HG02759 (cell line): Measurements from ENCODE around the gene ACKR3.

Source experiments
- ATAC-seq: cut with Tn5 transposase; IDR thresholded peaks from one replicate; pipeline ENCODE4 v1.9.1; 2021; ENCODE audit warnings: mild to moderate bottlenecking, moderate library complexity; ENCODE audit not compliant: unreplicated experiment

The ACKR3 gene

DNA sequence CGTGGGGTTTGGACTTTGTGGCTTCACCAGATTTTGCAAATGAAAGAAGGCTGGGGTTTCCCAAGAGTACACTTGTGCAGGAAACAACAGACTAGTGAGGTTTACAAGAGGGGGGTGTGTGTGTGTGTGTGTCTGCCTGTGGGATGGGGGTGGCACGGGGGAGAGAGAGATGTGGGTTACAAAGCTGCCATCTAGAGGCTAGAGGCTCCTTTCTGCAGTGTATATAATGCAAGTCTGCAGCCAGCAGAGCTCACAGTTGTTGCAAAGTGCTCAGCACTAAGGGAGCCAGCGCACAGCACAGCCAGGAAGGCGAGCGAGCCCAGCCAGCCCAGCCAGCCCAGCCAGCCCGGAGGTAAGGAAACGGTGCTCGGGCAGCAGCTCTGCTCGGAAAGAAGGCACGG is at the start of gene ACKR3:
Gene ACKR3 (plus strand): TSS at position 253 of the 401 bp plus-strand sequence. CDS start 10,641 bp downstream, outside the sequence.
- peak; percentile 68 for ATAC-seq

DNA sequence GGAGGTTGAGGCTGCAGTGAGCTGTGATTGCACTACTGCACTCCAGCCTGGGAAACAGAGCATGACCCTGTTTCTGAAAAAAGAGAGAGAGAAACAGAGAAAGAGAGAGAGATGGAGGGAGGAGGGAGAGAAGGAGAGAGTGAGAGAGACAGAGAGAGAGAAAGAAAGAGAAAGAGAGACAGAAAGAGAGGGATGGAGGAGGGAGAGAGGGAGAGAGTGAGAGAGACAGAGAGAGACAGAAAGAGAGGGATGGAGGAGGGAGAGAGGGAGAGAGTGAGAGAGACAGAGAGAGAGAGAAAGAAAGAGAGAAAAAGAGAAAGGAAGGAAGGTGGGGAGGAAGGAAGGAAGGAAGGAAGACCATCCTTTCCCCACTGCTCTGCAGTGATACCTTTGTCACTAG is 48.1 kb upstream of the ACKR3 start:
- ATAC-seq: no peak

DNA sequence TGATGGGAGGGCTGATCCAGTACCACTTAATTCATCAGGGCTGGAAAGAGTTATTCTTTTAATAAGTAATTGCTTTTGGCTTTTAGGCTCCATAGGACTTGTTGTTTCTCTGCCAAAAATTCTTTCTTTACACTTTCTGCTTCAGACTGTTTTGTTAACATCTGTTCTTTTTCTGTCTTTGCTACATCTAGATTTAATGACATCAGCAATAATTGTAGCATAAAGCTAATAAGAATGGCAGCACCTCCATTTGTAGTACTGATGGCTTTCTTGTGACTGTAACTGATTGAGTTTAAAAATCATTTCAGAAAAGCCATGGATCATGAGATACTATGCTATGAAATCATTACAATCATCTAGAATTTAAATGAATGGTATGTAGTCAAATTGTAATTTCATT is 46.4 kb upstream of the ACKR3 start:
- no peak for ATAC-seq

DNA sequence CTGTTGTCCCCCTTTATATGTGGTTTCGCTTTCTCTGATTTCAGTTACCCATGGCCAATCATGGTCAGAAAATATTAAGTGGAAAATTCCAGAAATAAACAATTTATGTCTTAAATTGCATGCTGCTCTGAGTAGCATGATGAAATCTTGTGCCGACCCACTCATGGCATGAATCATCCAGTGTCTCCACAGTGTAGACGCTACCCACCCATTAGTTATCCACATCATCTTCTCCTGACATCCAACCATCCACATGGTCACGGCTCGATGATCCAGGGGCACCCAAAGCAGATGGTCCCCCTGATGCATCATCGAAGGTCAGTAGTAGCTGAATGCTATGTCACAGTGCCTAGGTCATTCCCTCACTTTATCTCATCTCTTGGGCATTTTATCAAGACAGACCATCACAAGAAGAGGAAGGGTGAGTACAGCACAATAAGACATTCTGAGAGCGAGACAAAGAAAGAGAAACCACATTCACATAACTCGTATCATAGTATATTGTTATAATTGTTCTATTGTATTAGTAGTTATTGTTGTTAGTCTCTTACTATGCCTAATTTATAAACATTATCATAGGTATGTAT is 44.1 kb upstream of the ACKR3 start:
- no peak for ATAC-seq

DNA sequence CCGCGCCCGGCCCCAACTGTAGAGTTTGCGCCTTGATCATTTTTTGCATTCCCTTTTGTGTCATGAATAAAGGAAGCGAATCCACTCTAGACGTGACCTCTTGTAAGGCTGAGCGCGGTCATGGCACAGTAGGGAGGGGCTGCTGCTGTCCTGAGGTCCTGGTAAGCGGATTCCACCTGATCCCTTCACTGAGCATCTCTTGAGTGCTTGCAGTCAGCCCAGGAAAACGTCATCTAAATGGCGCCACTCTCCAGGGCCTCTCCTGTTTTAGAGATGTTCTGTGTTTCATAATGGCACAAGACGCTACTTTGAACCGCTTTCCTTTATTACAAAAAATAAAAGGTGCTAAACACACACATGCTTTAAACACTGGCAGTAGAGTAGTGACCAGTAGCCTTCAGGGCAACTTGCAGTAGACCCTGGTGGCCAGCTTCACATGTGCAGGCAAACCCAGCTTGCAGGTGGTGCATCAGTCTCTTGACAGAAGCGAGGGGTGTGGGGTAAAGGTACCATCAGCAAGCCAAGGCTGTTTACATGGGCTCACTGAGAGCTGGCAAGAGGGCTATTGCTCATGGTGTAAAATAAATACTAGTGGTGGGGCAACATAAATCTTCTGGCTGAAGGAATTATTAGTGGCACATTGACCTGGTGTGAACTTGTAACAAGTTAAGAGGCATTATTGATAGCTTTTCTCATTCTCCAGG is 43.0 kb upstream of the ACKR3 start:
- no peak for ATAC-seq

DNA sequence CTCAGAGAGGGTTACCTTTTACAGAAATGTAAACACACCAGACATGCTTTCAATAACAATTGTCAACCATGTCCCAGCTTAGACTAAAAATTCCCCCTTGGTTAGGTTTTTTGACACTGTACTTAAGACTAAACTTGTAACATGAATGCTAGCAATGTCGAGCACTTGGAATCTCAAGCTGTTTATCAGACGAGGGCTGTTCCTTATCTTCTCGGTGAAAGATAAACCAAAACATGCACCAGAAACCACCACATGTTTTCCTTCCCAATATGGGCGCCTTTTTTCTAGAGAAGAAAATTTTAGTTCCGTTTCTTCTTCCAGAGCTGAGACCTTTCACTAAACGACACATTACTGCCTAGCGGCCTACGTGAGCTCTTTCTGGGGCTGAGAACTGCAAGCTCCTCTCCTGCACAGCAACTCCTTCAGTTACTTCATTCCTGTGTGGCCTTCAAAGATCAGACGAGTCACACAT is 42.4 kb upstream of the ACKR3 start:
- ATAC-seq: no peak

DNA sequence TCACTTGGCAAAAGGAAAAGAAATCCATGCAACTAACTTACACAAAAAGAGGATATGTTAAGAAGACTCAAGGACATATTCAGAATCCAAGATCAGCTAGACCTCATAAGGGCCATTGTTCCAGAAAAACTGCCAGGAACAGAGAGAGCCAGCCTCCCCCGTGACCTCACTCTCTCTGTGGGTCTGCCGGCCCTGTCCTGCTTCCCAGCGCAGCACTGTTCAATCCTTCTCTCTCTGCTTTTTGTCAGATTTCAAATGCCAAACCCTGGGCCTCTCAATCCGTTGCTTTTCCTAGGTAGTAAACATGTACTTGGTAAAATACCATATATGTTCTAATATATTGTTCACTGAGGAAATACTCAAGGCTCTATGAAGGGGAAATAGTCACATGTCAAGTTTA is 40.0 kb upstream of the ACKR3 start:
- ATAC-seq: no peak

DNA sequence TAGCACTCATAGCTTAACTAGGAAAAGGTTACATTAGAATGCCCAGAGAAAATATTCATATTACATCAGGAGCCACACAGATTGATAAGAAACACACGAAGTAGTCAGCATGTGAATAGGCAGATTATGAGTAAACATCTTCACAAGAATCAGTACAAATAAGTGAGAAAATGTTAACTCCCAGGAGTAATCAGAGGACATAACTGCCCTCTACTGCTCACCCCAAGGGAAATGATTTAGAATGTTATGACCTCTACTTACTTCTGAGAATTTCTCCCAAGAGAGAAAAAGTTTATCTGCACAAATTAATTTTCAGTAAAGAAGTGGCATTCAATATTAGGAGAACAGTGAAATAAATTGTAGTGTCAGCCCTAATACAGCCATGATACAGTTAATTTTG is 39.1 kb upstream of the ACKR3 start:
- no peak for ATAC-seq

DNA sequence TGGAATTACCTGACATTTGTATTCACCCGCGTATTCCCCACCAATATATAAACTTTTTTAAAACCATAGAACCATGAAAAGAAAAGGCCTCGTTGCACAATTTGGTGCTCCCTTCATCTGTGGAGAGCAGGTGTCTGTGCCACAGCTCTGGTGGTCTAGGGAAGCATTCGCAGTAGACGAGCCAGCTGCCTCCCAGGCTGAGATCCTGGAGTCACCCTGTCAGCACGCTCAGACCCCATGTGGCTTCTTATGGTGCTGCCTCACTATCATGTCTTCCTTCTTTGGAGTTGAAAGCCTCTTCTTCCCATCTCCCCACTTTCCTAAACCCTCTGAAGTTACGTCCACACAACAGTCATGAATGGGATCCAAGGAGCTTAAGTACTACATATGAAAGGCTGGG is 38.4 kb upstream of the ACKR3 start:
- ATAC-seq: no peak

DNA sequence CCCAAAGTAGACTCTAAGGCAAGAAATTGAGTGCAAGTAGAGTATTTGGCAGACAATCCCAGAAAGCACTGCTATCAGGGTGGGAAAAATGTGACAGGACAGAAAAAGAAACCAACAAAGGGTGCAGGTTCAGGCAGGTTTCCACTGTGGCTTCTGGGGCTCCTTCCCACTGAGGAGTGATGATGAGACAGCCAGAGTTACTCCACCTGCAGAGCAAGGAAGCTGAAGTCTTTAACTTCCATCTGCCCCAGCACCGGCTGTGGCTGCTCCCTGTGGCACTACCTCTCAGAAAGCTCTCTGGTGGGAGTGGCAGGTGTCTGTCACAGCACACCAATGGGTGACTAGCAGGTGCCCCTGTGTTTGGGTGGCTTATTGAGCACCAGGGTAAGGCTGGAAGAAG is 37.6 kb upstream of the ACKR3 start:
- no peak for ATAC-seq

DNA sequence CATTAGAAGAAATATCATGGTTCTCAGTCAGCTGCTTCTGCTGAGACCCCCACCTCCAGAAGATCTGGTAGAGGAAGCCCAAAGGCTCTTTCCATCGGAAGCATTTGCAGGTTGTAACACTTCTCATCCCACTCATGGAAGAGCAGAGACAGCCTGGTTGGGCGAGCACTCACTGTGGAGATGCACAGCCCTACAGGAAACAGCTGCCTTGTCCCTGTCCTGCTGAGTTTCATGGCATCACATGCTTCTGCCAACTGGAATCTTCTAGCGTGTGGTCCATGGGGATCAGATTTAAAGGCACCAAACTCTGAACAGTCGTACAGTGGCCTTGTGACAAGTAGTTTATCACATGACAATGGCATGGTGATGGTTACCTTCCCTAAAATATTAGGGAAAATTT is 36.3 kb upstream of the ACKR3 start:
- ATAC-seq: no peak

DNA sequence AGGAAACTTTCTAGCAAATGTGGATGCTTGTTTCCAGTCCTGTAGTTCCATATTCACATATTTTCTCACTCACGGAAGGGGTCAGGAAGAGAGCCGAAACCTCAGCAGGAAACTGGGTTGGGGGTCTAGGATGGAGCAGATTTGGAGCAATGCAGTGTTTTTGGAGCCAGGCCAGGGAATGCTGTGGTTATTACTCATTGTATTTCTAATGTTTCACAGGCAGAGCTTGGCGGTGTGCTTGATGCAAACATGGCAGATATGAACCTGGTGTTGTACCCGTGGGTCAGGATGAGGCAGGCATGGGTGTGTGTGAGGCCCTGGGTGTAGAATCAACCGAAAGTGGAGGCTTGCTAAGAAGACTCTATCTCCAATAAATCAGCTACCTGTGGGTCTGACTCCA is 34.6 kb upstream of the ACKR3 start:
- ATAC-seq: no peak

DNA sequence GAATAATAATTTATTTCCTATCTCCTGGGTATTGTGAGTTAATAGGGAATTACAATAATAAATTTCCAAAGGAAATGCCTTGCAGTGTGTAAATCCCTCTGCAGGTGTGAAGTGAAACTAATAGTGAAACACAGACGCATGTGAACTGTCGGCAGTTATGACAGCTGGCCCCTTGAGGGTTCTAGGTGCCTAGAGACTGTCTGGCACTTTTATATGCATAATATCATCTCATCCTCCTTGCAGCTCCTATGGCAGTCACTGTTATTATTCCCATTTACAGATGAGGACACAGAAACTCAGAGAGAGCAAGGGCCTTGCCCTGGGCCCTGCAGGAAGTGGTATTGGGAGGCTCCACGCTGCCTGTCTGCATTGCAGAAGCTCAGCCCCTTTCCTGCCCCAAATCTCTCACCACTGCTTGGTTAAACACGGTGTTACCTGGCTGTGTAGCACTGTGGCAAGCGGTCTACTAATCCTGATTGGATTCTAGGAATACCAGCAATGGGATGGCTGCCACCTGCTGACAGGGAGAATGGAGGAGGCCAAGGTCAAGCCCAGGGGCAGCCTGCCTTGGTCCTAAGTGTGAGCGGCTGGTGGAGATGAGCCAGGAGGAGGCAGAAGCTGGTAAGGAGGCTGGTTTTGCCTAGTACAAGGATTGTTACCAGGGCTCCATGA is 32.8 kb upstream of the ACKR3 start:
- peak; percentile 67 for ATAC-seq

DNA sequence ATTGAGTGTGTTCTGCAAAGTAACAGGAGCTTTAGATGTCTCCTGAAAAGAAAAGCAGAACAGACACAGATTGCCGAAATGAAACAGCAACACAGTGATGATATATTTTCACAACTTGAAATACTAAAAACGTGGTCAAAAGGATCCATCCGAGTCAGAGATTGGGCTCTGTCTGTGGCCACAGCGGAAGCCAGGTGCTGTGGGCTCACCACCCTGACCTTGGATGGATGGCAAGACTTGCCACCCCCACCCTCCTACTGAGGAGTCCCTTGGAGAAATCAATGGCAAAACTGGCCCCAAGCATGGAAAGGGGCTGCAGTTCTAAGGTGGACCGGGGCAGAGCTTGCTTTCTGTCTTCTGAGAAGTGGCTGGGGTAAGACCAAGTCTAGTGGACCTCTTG is 31.4 kb upstream of the ACKR3 start:
- peak; percentile 56 for ATAC-seq

DNA sequence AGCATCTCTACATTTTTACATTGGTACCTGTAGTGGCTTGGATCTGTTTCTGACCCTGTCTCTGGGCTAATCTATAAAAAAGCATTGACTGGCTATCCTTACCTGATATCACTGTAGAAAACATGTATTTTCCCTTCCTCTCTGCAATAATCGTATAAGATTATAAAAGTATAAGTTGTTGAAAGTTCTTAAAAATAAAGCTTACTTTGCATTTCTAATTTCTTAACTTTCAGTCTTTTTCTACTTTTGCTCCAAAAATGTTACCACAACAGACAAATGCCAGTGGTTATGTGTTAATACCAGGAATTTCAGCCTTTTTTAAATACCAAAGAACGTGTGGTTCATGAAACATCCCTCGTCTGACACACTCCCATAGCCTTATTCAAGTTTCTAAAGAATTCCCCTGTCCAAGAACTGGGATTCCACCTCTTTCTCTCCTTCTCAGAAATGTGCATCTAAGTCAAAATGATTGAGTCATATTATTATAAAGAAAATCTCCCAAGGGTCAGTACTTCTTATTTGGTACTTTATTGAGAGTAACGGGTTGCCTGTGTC is 28.5 kb upstream of the ACKR3 start:
- ATAC-seq: no peak

DNA sequence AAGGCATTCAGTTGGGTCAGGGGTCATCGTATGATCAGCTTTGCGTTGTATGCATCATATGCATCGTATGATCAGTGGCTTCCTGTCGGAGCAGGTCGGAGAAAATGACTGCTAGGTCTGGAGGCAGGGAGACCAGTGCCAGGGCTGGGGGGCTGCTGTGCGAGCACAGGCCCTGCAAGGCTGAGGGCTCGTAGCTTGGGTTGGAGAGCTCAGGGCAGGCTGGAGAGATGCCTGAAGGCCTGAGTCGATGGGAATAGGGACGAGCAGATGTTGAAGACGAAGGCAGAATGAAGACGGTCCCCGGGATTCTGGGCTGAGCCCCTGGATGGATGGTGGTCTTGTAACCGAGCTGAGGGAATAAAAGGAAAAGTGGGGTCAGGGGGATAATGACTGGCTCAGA is 25.3 kb upstream of the ACKR3 start:
- no peak for ATAC-seq

DNA sequence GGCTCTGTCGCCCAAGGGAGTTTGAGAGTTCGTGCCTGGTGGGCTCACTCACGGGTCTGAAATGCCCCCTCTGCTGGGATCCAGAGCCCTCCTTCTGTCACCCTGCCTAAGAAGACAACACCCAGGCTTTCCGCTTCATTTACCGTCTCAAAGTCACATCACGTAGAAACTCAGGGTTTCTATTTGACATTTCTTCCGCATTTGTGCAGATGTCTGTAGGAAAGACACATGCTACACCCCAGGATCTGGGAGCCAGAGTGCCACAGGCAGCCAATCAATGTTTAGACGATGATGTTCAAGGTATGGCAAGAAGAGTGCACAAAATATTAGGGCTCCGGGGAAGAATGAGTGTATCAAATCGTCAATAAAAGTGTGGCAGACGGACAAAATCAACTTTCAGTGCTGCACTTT is 24.4 kb upstream of the ACKR3 start:
- peak; percentile 66 for ATAC-seq

DNA sequence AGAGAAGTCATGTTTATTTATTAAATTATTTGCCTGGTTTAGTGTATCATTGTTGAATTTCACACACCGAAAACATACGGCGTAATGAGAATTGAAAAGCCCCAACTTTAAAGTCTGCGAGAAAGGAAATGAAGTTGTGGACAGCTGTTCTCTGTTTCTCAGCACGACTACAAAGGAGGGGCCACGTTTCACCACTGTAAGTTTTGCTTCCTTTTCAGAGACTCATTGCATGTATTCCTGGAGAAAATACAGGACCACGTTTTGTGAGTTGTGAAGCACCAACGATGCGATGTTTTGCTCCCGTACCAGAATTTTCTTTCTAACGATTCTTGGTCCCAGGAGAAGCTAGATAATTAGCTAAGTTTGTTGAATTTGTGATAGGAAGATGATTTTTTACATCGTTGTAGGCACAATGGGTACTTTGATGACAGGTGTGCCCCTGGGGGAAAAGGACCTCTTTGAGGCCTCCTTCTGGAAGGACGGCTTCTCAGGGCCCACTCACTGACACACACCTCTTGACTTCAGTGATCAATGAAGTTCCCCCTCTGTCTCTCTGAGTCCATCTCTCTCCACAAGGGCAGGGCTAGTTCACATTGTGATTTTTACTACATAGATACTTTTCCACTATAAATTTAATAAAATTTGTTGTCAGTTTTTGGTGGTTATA is 23.7 kb upstream of the ACKR3 start:
- peak; percentile 49 for ATAC-seq

DNA sequence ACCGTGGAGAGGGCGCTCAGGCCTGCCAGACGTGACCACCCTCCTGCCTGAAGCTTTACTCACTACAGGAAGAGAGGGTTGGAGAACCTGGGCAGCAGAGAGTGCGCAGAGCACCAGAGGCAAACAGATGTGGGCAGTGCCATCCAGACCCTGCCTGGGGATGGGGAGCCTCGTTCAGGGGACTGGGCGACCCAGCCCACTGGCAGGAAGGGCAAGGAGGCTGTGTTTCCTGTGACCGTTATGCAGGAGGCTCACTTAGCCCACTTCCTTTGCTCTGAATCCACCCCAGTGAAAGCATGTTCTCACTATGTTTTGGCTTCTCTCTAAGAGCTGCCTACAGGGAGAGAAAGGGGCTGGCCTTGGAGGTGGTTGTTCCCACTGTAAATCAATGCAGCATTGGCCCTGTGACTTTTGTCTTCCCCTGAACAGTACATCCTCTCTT is 23.0 kb upstream of the ACKR3 start:
- ATAC-seq: no peak

DNA sequence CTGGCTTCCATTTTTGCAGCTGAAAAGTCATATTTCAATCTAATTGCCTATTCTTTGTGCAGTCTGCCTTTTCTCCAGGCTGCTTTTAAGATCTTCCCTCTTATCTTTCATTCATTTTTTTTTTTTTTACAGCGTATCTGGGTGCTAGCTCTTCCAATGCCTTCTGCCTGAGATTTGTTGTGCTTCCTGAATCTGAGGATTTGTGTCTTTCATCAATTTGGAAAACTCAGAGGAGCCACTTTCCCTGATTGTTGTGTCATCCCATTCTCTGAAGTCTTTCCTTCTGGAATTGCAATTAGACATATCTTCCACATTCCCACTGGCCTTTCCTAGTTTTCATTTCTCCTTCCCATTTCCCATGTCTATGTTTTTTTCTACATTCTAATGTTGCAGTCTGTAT is 21.9 kb upstream of the ACKR3 start:
- ATAC-seq: no peak

DNA sequence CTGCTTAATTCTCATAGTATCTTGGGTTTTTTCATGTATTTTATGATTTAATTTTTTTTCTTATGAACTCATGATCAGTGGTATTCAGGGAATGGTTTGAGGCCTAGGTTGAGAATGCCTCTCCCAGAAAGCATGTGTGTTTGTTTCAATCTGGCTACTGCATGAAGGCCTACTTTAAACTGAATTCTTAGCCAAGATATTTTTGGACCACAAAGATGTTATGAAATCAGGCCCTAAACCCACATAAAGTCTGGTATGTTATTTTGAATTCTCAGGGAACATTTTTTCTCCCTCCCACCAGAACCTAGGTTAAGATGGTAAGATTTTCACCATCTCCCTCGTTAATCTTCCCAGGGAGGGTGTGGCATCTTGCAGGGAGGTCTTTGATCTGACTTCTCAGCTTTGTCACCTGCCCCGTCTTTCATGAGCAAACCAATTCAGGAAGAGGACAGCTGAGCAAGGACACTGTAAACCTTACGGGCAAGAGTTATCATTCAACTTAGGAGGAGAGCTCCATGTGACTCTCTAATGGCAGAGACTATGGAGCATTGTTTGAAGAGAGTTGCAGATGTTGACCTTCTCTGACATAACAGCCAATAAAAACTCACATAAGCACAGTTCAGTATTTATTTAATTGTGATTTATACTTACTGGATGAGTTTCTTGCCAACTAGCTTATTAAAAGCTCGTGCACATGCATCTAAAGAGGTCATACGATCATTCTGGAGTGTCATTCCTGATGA is 21.3 kb upstream of the ACKR3 start:
- ATAC-seq: no peak
